GM19193 (cell line): ENCODE measurements around the gene RIOX2.
A peak's percentile ranks its signal among the peaks of the same experiment; 100 is the strongest.

ENCODE experiments used
- POLR2A ChIP-seq: IDR thresholded peaks from 4 replicates; pipeline ENCODE4 v1.6.1; 2011; ENCODE audit not compliant: insufficient read depth, insufficient read length; ENCODE audit errors: extremely low read depth

The RIOX2 gene

GRCh38 chr3:97971679-97972567 is at the start of gene RIOX2:
Gene RIOX2 (minus strand): TSS chr3:97972431. CDS start chr3:97967593, 4,838 bp downstream.
- peak; percentile 80 for TF ChIP-seq POLR2A

- TF ChIP-seq POLR2A, result no peak
Measured at GRCh38 chr3:98020412-98020811, 48.2 kb upstream of the RIOX2 start.

GRCh38 chr3:98018301-98018700 is 46.1 kb upstream of the RIOX2 start:
- no peak for TF ChIP-seq POLR2A

GRCh38 chr3:98014268-98014585 is 42.0 kb upstream of the RIOX2 start:
- TF ChIP-seq POLR2A, result no peak

- no peak for TF ChIP-seq POLR2A
Measured at GRCh38 chr3:98013411-98014267, 41.4 kb upstream of the RIOX2 start.

GRCh38 chr3:98012979-98013378 is 40.7 kb upstream of the RIOX2 start:
- TF ChIP-seq POLR2A, result no peak

- TF ChIP-seq POLR2A, result no peak
Measured at GRCh38 chr3:98010194-98010882, 38.1 kb upstream of the RIOX2 start.

GRCh38 chr3:98008855-98009254 is 36.6 kb upstream of the RIOX2 start:
- TF ChIP-seq POLR2A, result no peak

GRCh38 chr3:98005438-98005837 is 33.2 kb upstream of the RIOX2 start:
- TF ChIP-seq POLR2A, result no peak

GRCh38 chr3:98004721-98005120 is 32.5 kb upstream of the RIOX2 start:
- TF ChIP-seq POLR2A, result no peak

- TF ChIP-seq POLR2A, result no peak
Measured at GRCh38 chr3:98003306-98003969, 31.2 kb upstream of the RIOX2 start.

GRCh38 chr3:98002717-98003116 is 30.5 kb upstream of the RIOX2 start:
- TF ChIP-seq POLR2A, result no peak

GRCh38 chr3:97999994-98000393 is 27.8 kb upstream of the RIOX2 start:
- TF ChIP-seq POLR2A, result no peak

- no peak for TF ChIP-seq POLR2A
Measured at GRCh38 chr3:97999103-97999502, 26.9 kb upstream of the RIOX2 start.

GRCh38 chr3:97996988-97997387 is 24.8 kb upstream of the RIOX2 start:
- no peak for TF ChIP-seq POLR2A
